ES-I3 (cell line): ENCODE data around the gene SNX8.

Experiments
- H3K36me3 ChIP-seq: 2 replicates; pipeline ENCODE4 v1.6.1; 2013; ENCODE audit warnings: mild to moderate bottlenecking, low read length, control low read depth, moderate library complexity; ENCODE audit not compliant: insufficient read depth
- H3K4me1 ChIP-seq: 2 replicates; pipeline ENCODE4 v1.6.1; 2013; ENCODE audit warnings: mild to moderate bottlenecking, control low read depth, low read length; ENCODE audit not compliant: insufficient read depth
- H3K9ac ChIP-seq: 2 replicates; pipeline ENCODE4 v1.6.1; 2013; ENCODE audit warnings: low read depth, mild to moderate bottlenecking, low read length, moderate library complexity
- H3K9me3 ChIP-seq: 2 replicates; pipeline ENCODE4 v1.6.1; 2013; ENCODE audit warnings: mild to moderate bottlenecking, low read length, moderate library complexity; ENCODE audit not compliant: control insufficient read depth, insufficient read depth

SNX8 gene

DNA sequence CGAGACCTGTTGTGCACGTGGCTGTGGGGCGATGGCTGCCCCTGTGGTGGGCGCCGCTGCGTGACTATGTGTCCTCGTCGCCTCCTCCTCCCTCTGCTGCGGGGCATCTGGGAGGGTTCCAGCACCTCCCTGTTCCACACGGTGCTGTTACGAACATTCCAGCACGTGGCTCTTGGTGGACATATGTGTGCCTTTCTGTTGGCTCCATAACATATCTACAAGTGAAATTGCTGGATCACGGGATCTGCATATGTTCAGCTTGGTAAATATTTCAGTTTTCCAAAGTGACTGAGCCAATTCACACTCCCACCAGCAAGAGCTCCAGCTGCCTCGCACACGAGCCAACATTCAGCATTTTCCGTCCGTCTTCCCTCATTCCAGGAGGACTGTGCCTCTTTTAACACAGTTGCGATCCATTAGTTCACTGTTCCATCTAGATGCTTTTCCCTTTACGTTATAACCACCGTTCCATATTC lies 25.1 kb downstream of the SNX8 start:
- Histone ChIP-seq H3K9me3 (no peaks in the 10 kb centered on the region), H3K4me1 (no peaks in the 10 kb centered on the region), H3K9ac (no peak overlapping the region), H3K36me3 (peaks cover 3% of the 10 kb centered on the region; the same call in 1 of the 2 replicates)

DNA sequence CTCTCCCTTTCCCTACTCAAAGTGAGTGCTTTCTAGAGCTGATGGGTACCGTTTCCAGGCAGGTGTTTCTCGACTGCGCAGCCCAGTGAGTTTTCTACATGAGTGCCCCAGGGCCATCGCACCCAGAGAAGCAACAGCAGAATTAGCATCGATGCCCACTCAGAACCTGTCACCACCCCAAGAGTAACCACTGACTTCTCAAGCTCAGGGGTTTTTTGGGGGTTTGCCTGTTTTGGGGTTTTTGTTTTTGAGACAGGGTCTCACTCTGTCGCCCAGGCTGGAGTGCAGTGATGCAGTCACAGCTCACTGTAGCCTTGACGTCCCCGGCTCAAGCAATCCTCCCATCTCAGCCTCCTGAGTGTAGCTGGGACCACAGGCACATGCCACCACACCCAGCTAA lies 25.7 kb downstream of the SNX8 start:
- H3K9me3 ChIP-seq = no peaks in the 10 kb centered on the region
- no peaks in the 10 kb centered on the region for H3K4me1 ChIP-seq
- peaks cover 3% of the 10 kb centered on the region; the same call in 1 of the 2 replicates for H3K36me3 ChIP-seq
- H3K9ac ChIP-seq = no peak overlapping the region

DNA sequence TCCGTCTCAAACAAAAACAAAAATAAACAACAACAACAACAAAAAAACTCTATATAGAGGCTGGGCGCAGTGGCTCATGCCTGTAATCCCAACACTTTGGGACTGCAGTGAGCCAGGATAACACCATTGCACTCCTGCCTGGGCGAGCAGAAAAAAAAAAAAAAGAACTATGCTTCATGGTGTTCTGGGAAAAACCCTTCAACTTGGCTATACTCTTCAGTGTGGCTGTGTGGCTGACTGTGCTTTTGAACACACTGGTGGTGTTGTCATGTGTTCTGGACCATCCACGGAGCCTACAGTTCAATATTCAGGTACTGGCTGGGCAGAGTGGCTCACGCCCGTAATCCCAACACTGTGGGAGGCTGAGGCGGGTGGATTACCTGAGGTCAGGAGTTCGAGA lies 26.5 kb downstream of the SNX8 start:
- Histone ChIP-seq H3K9me3 (no peaks in the 10 kb centered on the region), H3K4me1 (no peaks in the 10 kb centered on the region), H3K36me3 (peaks cover 3% of the 10 kb centered on the region; the same call in 1 of the 2 replicates), H3K9ac (no peak overlapping the region)

DNA sequence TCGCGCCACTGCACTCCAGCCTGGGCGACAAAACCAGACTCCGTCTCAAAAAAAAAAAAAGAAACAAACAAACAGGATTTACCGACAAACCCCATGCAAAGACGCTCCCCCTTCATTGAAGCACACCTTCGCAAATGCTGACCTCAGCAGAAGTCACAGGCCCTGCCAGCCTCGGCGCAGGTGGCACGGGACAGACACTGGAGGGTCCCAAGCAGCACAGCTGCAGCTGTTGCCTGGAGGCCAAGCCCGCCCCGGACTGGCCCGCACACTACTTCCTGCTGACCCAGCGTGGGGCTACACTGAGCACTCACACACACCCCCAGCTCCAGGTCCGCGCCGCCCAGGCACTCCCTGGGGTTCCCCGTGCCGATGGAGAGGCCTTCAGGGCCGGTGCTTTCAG lies 31.2 kb downstream of the SNX8 start:
- H3K9me3 ChIP-seq = no peaks in the 10 kb centered on the region
- 0 out of 2 replicates have a peak, but pooled peaks cover 4% of the 10 kb centered on the region for H3K4me1 ChIP-seq
- no peaks in the 10 kb centered on the region for H3K36me3 ChIP-seq
- H3K9ac ChIP-seq = no peak overlapping the region

DNA sequence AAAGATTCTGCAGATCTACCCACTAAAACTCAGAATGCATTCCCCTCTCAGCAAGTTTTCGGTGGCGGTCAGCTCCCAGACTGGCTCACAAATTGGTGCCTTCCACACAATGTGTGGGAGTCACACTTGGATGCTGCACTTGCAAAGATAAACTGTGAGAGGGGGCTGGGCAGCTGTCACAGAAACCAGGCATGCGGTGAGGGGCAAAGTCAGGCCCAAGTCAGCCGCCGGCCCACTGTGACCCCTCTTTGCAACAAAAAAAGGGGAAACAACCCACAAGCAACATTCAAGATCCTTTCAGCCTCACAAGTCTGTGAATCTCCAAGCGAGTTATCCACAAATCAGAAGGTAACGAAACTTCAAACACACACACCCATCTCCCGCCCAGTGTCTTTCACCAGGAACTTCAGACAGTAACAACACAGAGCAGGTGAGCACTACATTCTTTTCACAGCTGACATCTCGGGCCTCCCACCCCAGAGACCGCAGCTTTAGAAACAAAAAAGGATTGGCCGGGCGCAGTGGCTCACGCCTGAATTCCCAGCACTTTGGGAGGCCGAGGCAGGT lies 32.0 kb downstream of the SNX8 start:
- Histone ChIP-seq H3K9me3 (no peaks in the 10 kb centered on the region), H3K36me3 (no peaks in the 10 kb centered on the region), H3K4me1 (0 out of 2 replicates have a peak, but pooled peaks cover 4% of the 10 kb centered on the region), H3K9ac (no peak overlapping the region)

DNA sequence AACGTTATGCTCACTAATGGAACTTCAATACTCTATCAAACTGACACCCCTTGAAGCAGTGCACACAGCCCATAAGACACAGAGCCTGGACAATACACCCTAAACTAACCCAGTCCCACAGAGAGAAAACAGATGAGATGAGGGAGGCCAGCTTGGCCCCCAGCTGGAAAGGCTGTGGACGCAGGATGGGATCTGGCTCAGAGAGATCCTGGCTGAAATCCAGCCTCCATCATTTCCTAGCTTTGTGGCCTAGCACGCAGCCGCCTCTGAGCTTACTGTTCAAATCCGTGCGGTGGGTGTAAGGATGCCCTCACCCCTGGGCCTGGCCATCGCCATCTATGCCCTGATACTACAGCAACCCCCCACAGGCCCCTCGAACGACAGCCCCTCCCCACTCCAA lies 32.7 kb downstream of the SNX8 start:
- Histone ChIP-seq H3K9ac (no peak overlapping the region), H3K36me3 (no peaks in the 10 kb centered on the region), H3K4me1 (0 out of 2 replicates have a peak, but pooled peaks cover 4% of the 10 kb centered on the region), H3K9me3 (no peaks in the 10 kb centered on the region)

DNA sequence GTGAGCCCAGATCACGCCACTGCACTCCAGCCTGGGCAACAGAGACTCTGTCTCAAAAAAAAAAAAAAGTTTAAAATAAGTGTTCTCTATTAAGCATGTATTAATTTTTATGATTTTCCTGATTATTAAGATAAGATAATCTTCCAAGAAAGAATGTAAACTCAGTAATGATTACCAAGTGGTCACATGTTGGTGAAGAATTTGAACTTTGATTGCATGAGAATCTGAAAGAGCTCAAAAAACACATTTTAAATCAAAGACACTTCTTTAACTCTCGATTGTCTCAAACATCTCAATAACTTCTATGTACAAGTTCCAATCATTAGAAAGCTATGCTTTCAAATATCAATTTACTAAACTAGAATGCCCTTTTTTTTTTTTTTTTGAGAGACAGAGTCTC lies 33.8 kb downstream of the SNX8 start:
- H3K9ac ChIP-seq = no peak overlapping the region
- H3K36me3 ChIP-seq = no peaks in the 10 kb centered on the region
- no peaks in the 10 kb centered on the region for H3K9me3 ChIP-seq
- H3K4me1 ChIP-seq = 0 out of 2 replicates have a peak, but pooled peaks cover 4% of the 10 kb centered on the region

DNA sequence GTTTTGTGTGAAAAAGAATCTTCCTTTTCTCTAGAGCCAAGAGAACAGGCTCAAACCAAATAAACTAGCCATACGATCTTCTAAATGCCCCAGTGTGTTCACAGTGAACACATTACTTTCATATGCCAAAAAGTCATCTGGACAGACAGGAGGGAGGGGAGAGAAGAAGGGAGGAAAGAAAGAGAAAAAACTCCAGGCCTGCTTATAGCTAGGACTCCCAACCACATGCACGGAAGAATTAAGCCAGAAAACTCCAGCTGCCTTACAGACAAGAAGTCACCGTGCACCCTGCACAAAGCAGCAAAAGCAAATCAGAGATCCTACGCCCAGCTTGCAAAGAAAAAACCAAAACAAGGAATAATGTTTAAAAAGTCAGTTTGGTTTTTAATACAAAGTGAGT lies 34.3 kb downstream of the SNX8 start:
- H3K9ac ChIP-seq = no peak overlapping the region
- H3K36me3 ChIP-seq = no peaks in the 10 kb centered on the region
- H3K9me3 ChIP-seq = no peaks in the 10 kb centered on the region
- H3K4me1 ChIP-seq = 0 out of 2 replicates have a peak, but pooled peaks cover 4% of the 10 kb centered on the region

DNA sequence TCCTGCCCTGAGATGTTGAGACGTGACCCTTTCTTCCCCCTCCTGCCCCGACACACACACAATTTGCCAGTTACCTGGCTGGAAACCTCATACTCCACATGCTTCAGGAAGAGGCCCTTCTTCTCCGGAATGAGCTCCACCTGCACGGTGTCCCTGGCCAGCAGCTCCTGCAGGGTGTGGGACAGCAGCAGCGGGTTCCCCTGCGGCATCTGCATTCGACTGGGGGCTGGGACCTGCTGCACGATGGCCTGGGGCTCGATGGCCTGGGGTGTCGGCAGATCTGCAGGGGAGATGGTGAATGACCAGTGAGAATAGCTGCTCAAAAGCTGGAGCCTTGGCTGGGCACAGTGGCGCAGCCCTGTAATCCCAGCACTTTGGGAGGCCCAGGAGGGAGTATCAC lies 36.2 kb downstream of the SNX8 start:
- Histone ChIP-seq H3K36me3 (peaks cover 3% of the 10 kb centered on the region; the same call in 1 of the 2 replicates), H3K9ac (no peak overlapping the region), H3K9me3 (no peaks in the 10 kb centered on the region), H3K4me1 (0 out of 2 replicates have a peak, but pooled peaks cover 4% of the 10 kb centered on the region)

DNA sequence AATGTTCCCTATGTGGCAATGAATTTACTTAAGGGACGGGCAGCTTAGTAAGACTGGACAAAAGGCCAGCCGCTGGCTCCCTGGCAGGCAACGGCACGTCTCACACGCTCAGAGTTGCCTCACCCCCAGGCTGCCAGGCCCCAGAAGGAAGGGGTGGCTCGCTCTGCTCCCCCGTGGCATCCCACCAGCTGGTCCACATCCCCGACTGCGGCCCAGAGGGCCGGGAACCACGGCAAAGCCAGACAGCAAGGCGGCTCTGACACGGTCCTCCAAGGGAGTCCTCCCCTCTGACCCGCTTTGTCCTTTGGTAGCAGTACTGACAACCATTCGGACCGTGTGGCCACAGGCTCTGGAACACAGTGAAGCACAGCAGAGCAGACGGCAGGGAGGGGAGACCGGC lies 38.1 kb downstream of the SNX8 start:
- peaks cover 3% of the 10 kb centered on the region; the same call in 1 of the 2 replicates for H3K36me3 ChIP-seq
- H3K9ac ChIP-seq = no peak overlapping the region

DNA sequence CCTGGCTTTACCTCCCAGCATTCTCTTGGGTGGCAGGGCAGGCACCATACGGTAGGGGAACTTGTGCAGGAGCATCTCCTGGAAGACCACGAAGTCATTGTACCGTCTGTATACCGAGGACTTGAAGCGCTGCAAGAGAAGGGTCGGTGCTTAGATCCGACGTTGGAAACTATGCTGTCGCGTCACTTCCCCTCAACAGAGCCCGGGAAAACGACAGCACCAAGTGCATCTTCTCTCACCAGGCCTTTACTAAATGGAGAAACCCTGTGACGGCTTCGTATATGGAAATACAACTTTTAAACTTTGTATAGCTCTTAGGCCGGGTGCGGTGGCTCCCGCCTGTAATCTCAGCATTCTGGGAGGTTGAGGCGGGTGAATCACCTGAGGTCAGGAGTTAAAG lies 39.1 kb downstream of the SNX8 start:
- Histone ChIP-seq H3K4me1 (peaks cover 8% of the 10 kb centered on the region), H3K36me3 (peaks cover 3% of the 10 kb centered on the region; the same call in 1 of the 2 replicates), H3K9ac (no peak overlapping the region), H3K9me3 (no peaks in the 10 kb centered on the region)

More for the DNA sequence above, 38.1 kb downstream of the SNX8 start:
- no peaks in the 10 kb centered on the region for H3K4me1 ChIP-seq
- H3K9me3 ChIP-seq = no peaks in the 10 kb centered on the region

DNA sequence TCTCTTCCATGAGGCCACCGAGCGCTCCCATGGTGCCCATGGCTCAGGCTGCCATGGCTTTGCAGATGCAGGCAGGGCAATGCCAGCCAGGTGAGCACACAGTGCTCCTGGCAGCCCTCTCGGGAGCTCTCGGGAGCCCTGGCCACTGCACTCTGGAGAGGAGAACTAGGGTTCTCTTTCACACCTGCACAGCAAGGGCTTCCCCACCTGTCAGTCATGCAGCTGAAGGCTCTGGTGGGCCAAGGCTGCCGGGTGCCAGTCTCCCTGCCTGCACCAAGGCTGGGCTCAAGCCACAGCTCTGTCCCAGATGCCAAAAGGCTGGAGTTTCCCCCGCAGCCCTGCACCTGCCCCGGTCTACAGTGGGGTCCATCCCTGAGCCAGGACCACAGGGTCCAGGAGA lies 39.6 kb downstream of the SNX8 start:
- Histone ChIP-seq H3K4me1 (peaks cover 13% of the 10 kb centered on the region), H3K36me3 (peaks cover 3% of the 10 kb centered on the region; the same call in 1 of the 2 replicates), H3K9me3 (no peaks in the 10 kb centered on the region), H3K9ac (no peak overlapping the region)

DNA sequence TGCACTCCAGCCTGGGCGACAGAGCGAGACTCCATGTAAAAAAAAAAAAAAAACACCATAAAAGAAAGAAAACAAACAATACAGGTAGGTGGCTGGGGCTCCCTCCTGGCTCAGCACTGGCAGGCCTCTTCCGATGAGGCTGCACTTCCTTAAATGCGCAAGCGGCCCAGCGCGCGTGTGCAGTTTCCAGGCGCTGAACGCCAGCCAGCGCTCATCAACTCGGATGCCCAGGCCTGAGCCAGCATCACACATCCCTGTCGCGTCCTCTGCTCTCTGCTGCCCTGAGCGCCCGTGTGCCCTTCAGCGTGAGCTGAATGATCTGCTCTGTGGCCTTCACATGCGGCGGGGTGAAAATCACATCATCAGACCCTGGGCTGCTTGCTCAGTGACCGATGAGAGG lies 40.4 kb downstream of the SNX8 start:
- H3K36me3 ChIP-seq = peaks cover 3% of the 10 kb centered on the region; the same call in 1 of the 2 replicates
- peaks cover 15% of the 10 kb centered on the region for H3K4me1 ChIP-seq
- no peaks in the 10 kb centered on the region for H3K9me3 ChIP-seq
- no peak overlapping the region for H3K9ac ChIP-seq

DNA sequence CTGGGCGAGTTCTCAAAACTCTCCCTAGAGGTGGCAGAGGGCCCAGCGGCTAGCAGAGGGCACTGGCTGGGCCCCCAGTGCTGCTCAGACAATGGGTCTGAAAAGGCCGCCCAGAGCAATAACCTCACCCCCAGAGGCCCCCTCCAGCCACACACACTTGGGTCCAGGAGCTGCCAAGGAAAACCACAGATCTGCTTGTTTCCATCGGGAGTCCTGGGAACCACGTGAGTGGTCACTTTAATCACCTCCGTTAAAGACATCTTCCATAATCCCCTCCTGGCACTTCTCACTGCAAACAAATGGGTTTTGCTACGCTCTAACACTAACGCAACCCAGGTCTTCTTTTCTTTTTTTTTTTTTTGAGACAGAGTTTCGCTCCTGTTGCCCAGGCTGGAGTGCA lies 42.2 kb downstream of the SNX8 start:
- Histone ChIP-seq H3K9me3 (no peaks in the 10 kb centered on the region), H3K36me3 (peaks cover 3% of the 10 kb centered on the region; the same call in 1 of the 2 replicates), H3K9ac (no peak overlapping the region), H3K4me1 (peaks cover 15% of the 10 kb centered on the region)

DNA sequence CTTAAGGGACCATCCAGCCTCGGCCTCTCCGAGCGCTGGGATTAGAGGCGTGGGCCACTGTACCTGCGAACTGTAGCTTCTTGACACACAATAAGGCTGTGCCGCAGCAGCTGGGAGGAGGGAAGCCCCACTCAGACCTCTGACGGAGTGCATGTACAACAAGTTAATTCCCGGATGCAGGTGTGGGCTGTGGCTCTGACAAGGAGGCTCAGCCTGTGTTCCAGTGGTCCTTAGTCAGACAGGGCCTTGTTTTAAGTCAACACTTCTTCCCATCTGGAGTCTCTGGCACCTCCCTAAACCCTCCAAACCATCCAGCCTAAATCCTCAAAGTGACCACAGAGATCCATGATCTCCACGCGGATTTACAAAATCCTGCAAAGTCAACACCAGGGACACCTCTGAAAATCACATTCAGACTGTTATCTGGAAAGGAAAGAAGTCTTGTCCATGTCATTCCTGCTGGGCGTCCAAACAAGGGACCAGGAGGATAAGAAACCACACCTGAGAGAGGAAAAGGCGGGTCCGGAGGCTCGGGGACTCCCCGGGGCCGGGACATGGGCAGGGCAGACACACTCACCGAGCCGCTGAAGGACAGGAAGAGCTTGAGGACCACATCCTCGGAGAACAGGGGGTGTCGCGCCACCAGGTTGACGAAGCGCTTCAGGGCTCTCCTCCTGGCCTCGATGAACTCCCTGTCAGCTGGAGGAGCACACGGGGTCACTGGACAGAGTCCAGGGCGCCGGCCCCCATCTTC lies 42.8 kb downstream of the SNX8 start:
- H3K9me3 ChIP-seq = 0 out of 2 replicates have a peak, but pooled peaks cover 3% of the 10 kb centered on the region
- H3K4me1 ChIP-seq = peaks cover 15% of the 10 kb centered on the region
- no peak overlapping the region for H3K9ac ChIP-seq
- peaks cover 5% of the 10 kb centered on the region for H3K36me3 ChIP-seq
